Astrocyte of the cerebellum (primary cell): ENCODE results near the gene ANKRD63.

Experiments used
- DNase-seq: peaks from one replicate; pipeline ENCODE4 v3.0.0-alpha.2; 2011; ENCODE audit warnings: low read depth
- H3K4me3 ChIP-seq: 2 replicates; pipeline ENCODE4 v1.5.1; 2011; ENCODE audit warnings: mild to moderate bottlenecking, low read depth, low read length, moderate library complexity
- in situ Hi-C: cut with HindIII; loops from 2 replicates; pipeline ENCODE4 v1.10.0; 2017; ENCODE audit warnings: low sequenced_read_pairs
- TF ChIP-seq, protein P1 (sequence below): IDR thresholded peaks from 2 replicates; pipeline ENCODE4 v1.5.1; 2012; ENCODE audit warnings: low read length, low read depth, moderate library complexity, mild to moderate bottlenecking; ENCODE audit errors: missing control alignments

ANKRD63 gene

GRCh38 chr15:40242213-40242599 lies 40.7 kb downstream of the ANKRD63 start:
- TF ChIP-seq, protein P1, sequence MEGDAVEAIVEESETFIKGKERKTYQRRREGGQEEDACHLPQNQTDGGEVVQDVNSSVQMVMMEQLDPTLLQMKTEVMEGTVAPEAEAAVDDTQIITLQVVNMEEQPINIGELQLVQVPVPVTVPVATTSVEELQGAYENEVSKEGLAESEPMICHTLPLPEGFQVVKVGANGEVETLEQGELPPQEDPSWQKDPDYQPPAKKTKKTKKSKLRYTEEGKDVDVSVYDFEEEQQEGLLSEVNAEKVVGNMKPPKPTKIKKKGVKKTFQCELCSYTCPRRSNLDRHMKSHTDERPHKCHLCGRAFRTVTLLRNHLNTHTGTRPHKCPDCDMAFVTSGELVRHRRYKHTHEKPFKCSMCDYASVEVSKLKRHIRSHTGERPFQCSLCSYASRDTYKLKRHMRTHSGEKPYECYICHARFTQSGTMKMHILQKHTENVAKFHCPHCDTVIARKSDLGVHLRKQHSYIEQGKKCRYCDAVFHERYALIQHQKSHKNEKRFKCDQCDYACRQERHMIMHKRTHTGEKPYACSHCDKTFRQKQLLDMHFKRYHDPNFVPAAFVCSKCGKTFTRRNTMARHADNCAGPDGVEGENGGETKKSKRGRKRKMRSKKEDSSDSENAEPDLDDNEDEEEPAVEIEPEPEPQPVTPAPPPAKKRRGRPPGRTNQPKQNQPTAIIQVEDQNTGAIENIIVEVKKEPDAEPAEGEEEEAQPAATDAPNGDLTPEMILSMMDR = no peak
- in situ Hi-C loops = no loop called here
- DNase-seq = no peak

GRCh38 chr15:40241269-40242212 lies 41.3 kb downstream of the ANKRD63 start:
- H3K4me3 ChIP-seq = no peak overlapping the region
- TF ChIP-seq, protein P1 = no peak
- DNase-seq = no peak
- in situ Hi-C loops = no loop called here

More at GRCh38 chr15:40242213-40242599, 40.7 kb downstream of the ANKRD63 start:
- no peak overlapping the region for H3K4me3 ChIP-seq

GRCh38 chr15:40240619-40241221 lies 42.1 kb downstream of the ANKRD63 start:
- in situ Hi-C loops = no loop called here
- TF ChIP-seq, protein P1 = no peak
- no peak overlapping the region for H3K4me3 ChIP-seq
- no peak for DNase-seq

DNA sequence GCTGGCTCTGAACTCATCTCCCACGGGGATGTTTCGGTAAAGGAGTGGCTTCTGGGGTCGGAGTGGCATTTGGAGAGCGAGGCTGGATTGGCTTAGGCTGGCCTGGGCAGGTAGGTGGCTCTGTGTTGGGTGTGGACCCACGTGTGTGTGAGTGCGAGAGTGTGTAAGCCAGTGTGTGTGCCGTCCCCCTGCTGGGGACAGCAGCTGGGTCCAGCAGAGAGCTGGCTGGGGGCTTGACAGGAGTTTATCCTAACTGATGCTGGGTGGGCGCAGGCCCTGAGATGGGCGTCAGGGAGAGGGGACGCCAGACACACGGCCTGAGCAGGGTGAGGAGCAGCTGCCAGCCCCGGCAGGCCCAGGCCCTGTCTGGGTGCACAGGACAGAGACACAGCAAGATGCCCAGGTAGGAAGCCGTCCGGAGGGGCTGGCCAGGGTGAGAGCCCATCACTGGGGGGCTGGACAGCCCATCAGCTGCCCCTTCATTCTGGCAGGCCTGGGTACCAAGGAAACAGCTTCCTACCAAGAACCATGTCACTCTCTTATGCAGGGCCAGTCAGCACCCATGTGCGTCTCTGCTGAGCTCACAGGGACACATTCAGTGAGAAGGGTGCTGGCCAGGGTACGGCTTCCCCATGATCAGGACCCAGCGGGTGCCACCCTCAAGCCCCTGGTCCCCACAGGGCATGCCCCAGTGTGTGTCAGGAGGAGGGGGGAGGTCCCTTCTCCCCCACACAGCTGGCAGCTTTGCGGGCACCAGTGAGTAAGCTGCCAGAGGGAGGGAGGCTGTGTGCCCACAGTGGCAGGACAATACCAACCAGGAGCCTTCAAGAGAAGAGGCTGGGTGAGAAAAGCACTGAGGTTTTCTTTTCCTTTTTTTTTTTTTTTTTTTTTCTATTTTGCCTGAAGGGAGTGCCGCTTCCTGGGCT lies 42.9 kb downstream of the ANKRD63 start:
- DNase-seq = no peak
- in situ Hi-C loops = no loop called here
- TF ChIP-seq, protein P1 = no peak
- no peak overlapping the region for H3K4me3 ChIP-seq

DNA sequence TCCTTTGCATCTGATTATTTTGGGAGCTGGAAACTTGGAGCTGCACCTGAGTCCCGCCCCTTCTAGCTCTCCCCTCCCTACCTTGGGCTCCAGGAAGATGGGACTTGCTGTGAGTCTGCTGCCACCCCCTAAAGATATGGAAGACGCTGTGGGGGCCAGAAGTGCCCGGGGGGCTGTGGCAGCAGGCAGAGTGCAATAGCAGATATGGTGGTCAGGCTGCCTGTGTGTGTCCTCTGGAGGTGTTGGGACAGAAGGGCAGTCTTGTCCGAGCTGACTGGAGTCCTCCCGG lies 43.5 kb downstream of the ANKRD63 start:
- TF ChIP-seq, protein P1 = no peak
- no peak for DNase-seq
- H3K4me3 ChIP-seq = peak overlapping the region; percentile 27
- in situ Hi-C loops = no loop called here
